DOHH2 (cell line): Measurements from ENCODE around the gene PPP1R18.
A peak's percentile ranks its signal among the peaks of the same experiment; 100 is the strongest.
"Not testable (repeated sequence)": the region's sequence is repeated elsewhere in the genome, so short reads cannot be mapped to it uniquely, and the experiment has no call there.

Experiments used
- H3F3A ChIP-seq: fragments of 200-600 bp; sonication (generic), shearing (Covaris generic); 2 replicates; pipeline ENCODE4 v1.6.0; 2016; ENCODE audit warnings: antibody characterized with exemption, mild to moderate bottlenecking; ENCODE audit not compliant: control insufficient read depth, insufficient read depth
- H3K27ac ChIP-seq: fragments of 200-600 bp; sonication (generic); 2 replicates; pipeline ENCODE4 v1.5.1; 2014; ENCODE audit warnings: low read depth, mild to moderate bottlenecking, low read length, moderate library complexity
- H3K27me3 ChIP-seq: fragments of 200-600 bp; sonication (generic); 2 replicates; pipeline ENCODE4 v1.6.1; 2014; ENCODE audit warnings: mild to moderate bottlenecking, low read length, mixed read lengths; ENCODE audit not compliant: control insufficient read depth
- H3K36me3 ChIP-seq: fragments of 200-600 bp; sonication (generic); 2 replicates; pipeline ENCODE4 v1.6.1; 2014; ENCODE audit warnings: mild to moderate bottlenecking, low read length, moderate library complexity, mixed read lengths; ENCODE audit not compliant: control insufficient read depth
- H3K4me1 ChIP-seq: fragments of 200-600 bp; sonication (generic); 2 replicates; pipeline ENCODE4 v1.6.1; 2014; ENCODE audit warnings: mild to moderate bottlenecking, low read length, mixed read lengths; ENCODE audit not compliant: control insufficient read depth
- H3K4me2 ChIP-seq: fragments of 200-600 bp; sonication (generic); 2 replicates; pipeline ENCODE4 v1.6.0; 2014; ENCODE audit warnings: mild to moderate bottlenecking, low read length, moderate library complexity
- H3K4me3 ChIP-seq: fragments of 200-600 bp; sonication (generic); 2 replicates; pipeline ENCODE4 v1.5.1; 2014; ENCODE audit warnings: mild to moderate bottlenecking, low read length, mixed read lengths
- H3K79me2 ChIP-seq: fragments of 200-600 bp; sonication (generic); 2 replicates; pipeline ENCODE4 v1.6.1; 2014; ENCODE audit warnings: mild to moderate bottlenecking, low read length, mixed read lengths; ENCODE audit not compliant: control insufficient read depth
- H3K9me2 ChIP-seq: fragments of 200-600 bp; sonication (generic); replicated peaks from 2 replicates; pipeline ENCODE4 v1.6.1; 2014; ENCODE audit warnings: mild to moderate bottlenecking, low read length, mixed read lengths; ENCODE audit not compliant: control insufficient read depth
- H3K9me3 ChIP-seq: fragments of 200-600 bp; sonication (generic); 2 replicates; pipeline ENCODE4 v1.6.1; 2014; ENCODE audit warnings: antibody characterized with exemption, low read length, mixed read lengths; ENCODE audit not compliant: control insufficient read depth, insufficient read depth
- H4K20me1 ChIP-seq: fragments of 200-600 bp; sonication (generic); 2 replicates; pipeline ENCODE4 v1.6.0; 2014; ENCODE audit warnings: low read depth, mild to moderate bottlenecking, antibody characterized with exemption, low read length, moderate library complexity; ENCODE audit not compliant: control insufficient read depth, insufficient read depth
- CTCF ChIP-seq: fragments of 200-600 bp; sonication (generic); IDR thresholded peaks from one replicate; pipeline ENCODE4 v1.5.1; 2014; ENCODE audit warnings: antibody characterized with exemption, mild to moderate bottlenecking, low read depth, low read length; ENCODE audit not compliant: poor library complexity, severe bottlenecking
- EZH2phosphoT487 ChIP-seq: fragments of 200-600 bp; sonication (generic); IDR thresholded peaks from 2 replicates; pipeline ENCODE4 v1.6.1; 2017; ENCODE audit warnings: borderline replicate concordance, mild to moderate bottlenecking, antibody characterized with exemption, low read length, moderate library complexity, mixed read lengths

The PPP1R18 gene

GRCh38 chr6:30719791-30720737 lies 33.6 kb upstream of the PPP1R18 start, which contains the start of gene TUBB:
TSS of gene TUBB (plus strand) at chr6:30720352. CDS start at chr6:30720507, 155 bp downstream.
- no peaks in the 10 kb centered on the region for H3K27me3 ChIP-seq
- H3K4me3 ChIP-seq: peak within 1 kb of the TSS; percentile 88
- H3K4me2 ChIP-seq: peak within 1 kb of the TSS; percentile 97
- no peaks in the 10 kb centered on the region for H3K9me3 ChIP-seq
- peak within 1 kb of the TSS; percentile 100 for H3K27ac ChIP-seq
- peaks cover 58% of the 10 kb centered on the region for H3F3A ChIP-seq
- no peak for TF ChIP-seq CTCF
- no peak for TF ChIP-seq EZH2phosphoT487
- peaks cover 16% of the 10 kb centered on the region for H4K20me1 ChIP-seq
- peaks cover 58% of the 10 kb centered on the region for H3K4me1 ChIP-seq
- peaks cover 90% of the 10 kb centered on the region for H3K79me2 ChIP-seq
- H3K36me3 ChIP-seq: peaks cover 76% of the 10 kb centered on the region
- no peaks in the 10 kb centered on the region for H3K9me2 ChIP-seq

- no peaks in the 10 kb centered on the region for H3K27me3 ChIP-seq
- H3K4me1 ChIP-seq: peaks cover 55% of the 10 kb centered on the region
- peak overlapping the region; percentile 88 for H3K4me3 ChIP-seq
- H3K4me2 ChIP-seq: peak overlapping the region; percentile 97
- H3K9me3 ChIP-seq: no peaks in the 10 kb centered on the region
- H3K36me3 ChIP-seq: peaks cover 76% of the 10 kb centered on the region
- peaks cover 16% of the 10 kb centered on the region for H4K20me1 ChIP-seq
- H3K27ac ChIP-seq: peak overlapping the region; percentile 100
- H3K9me2 ChIP-seq: no peaks in the 10 kb centered on the region
- peaks cover 84% of the 10 kb centered on the region for H3K79me2 ChIP-seq
- TF ChIP-seq CTCF: no peak
- TF ChIP-seq EZH2phosphoT487: no peak
- peaks cover 51% of the 10 kb centered on the region for H3F3A ChIP-seq
Observed at GRCh38 chr6:30719356-30719755, 32.9 kb upstream of the PPP1R18 start.

- not testable (repeated sequence) for H3K27me3 ChIP-seq, H3K9me2 ChIP-seq, H3K9me3 ChIP-seq, H4K20me1 ChIP-seq
- H3K4me3 ChIP-seq: peak overlapping the region; percentile 88
- H3K36me3 ChIP-seq: peaks cover 76% of the 10 kb centered on the region
- H3F3A ChIP-seq: peaks cover 38% of the 10 kb centered on the region
- H3K79me2 ChIP-seq: peaks cover 73% of the 10 kb centered on the region
- peak overlapping the region; percentile 100 for H3K27ac ChIP-seq
- peaks cover 44% of the 10 kb centered on the region for H3K4me1 ChIP-seq
- H3K4me2 ChIP-seq: peak overlapping the region; percentile 97
Observed at GRCh38 chr6:30717845-30718720, 31.6 kb upstream of the PPP1R18 start.
